SU-DHL-6 (cell line): ENCODE measurements around the gene DPH2.

Experiments used
- CTCF ChIP-seq: fragments of 200-600 bp; sonication (generic); IDR thresholded peaks from one replicate; pipeline ENCODE4 v1.5.1; 2017; ENCODE audit warnings: antibody characterized with exemption, mild to moderate bottlenecking, low read length, moderate library complexity; ENCODE audit not compliant: insufficient read depth, poor library complexity, severe bottlenecking
- EZH2phosphoT487 ChIP-seq: fragments of 200-600 bp; sonication (generic), shearing (Covaris generic); conservative IDR thresholded peaks from 2 replicates; pipeline ENCODE4 v1.6.1; 2018; ENCODE audit warnings: mild to moderate bottlenecking, antibody characterized with exemption, low read length, moderate library complexity, mixed read lengths

- TF ChIP-seq CTCF (no peak), EZH2phosphoT487 (no peak)
These were observed 9.0 kb upstream of the DPH2 start for GRCh38 chr1:43960798-43961197.
